IPS-11a (cell line): ENCODE measurements around the gene ZNF341.

Experiments used
- H3K4me3 ChIP-seq: one replicate; pipeline ENCODE4 v1.5.1; 2013; ENCODE audit warnings: low read depth, low read length, control low read depth

Gene ZNF341

DNA sequence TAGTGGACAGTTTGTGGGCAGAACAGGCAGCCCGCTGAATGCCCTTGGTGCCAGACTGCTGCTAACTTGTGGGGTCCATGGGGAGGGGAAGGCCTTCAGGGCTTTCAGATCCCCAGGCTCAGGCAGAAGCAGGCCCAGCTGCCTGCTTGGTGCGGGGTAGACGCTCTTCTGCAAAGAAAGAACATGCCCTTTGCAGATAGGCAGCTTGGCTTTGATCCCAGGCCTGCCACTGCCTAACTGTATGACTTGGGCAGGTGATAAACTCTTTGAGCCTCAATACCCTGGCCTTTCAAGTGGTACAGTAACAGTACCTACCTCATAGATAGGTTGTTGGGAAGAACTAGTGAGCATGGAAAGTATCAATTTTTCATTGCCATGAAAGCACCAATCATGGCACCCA, 107.8 kb downstream of the ZNF341 start:
- no peak overlapping the region for H3K4me3 ChIP-seq

GRCh38 chr20:33840160-33840559, 108.4 kb downstream of the ZNF341 start:
- H3K4me3 ChIP-seq, result no peak overlapping the region

- H3K4me3 ChIP-seq, result no peak overlapping the region
Observed at GRCh38 chr20:33840759-33841435, 109.1 kb downstream of the ZNF341 start.

DNA sequence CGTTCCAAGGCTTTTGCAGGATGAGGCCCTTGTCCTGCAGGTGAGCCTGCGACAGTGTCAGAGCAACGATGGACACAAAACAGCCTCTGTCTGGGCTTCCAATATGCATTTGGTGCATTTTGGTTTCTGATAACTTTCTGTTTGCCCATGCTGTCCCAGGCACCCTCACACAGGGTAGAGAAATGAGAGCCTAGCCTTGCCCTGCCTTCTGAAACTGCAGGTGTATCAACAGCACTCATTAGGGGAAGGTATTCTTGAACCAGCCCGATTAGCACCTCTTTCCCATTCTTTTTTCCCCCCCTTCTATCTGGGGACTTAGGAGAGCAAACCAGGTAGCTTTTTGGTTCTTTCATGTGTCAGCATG, 109.6 kb downstream of the ZNF341 start:
- H3K4me3 ChIP-seq, result no peak overlapping the region
